ENCODE data around the gene NAMPT. TPM values are rescaled to one million over a fixed set of nuclear protein-coding genes. Genes with fewer than 3 reads are reported as not detected.

The NAMPT gene
- total RNA-seq, 1 experiment from 2014 or later, result 79.1 TPM

GRCh38 chr7:106329971-106330733 lies 45.4 kb upstream of the NAMPT start:
- intact Hi-C loops (cut with micrococcal nuclease; ENCODE audit: unreplicated experiment), result no loop called here
- H3K27ac Mint-ChIP-seq (ENCODE audit: unreplicated experiment), result no peak overlapping the region
- Histone ChIP-seq H3K9me3 (no peaks in the 10 kb centered on the region), H3K27me3 (replicated peaks; ENCODE audit: control insufficient read depth, insufficient read depth, low read length) (no peaks in the 10 kb centered on the region), H3K4me3 (ENCODE audit: low read depth, low read length) (no peak overlapping the region), H3K36me3 (ENCODE audit: control insufficient read depth, insufficient read depth, low read length) (no peaks in the 10 kb centered on the region), H3K4me1 (no peaks in the 10 kb centered on the region)
- TF ChIP-seq CTCF (IDR thresholded peaks at IDR 0.05; ENCODE audit: insufficient read depth in 1 of 2, low read depth in 1 of 2, low read length in 1 of 2, severe bottlenecking in 1 of 2, unreplicated experiment in 1 of 2), result no peak
- POLR2A ChIA-PET, result no interaction called here
- H3K4me3 Mint-ChIP-seq (ENCODE audit: unreplicated experiment), result no peak overlapping the region
- H3K9me3 Mint-ChIP-seq (ENCODE audit: unreplicated experiment), result no peaks in the 10 kb centered on the region
- DNase-seq, result no peak
- CTCF ChIA-PET, result no interaction called here
- H3K4me1 Mint-ChIP-seq (ENCODE audit: low read depth, unreplicated experiment), result no peaks in the 10 kb centered on the region
- no TSS peak for BruUV-seq (replicated peaks)
- H3K36me3 Mint-ChIP-seq (ENCODE audit: insufficient read depth, unreplicated experiment), result no peaks in the 10 kb centered on the region
- H3K27me3 Mint-ChIP-seq (ENCODE audit: insufficient read depth, unreplicated experiment), result peaks cover 4% of the 10 kb centered on the region

- Mint-ChIP-seq H3K36me3 (ENCODE audit: insufficient read depth, unreplicated experiment) (no peaks in the 10 kb centered on the region), H3K4me1 (ENCODE audit: low read depth, unreplicated experiment) (no peaks in the 10 kb centered on the region), H3K27ac (ENCODE audit: unreplicated experiment) (no peak overlapping the region), H3K27me3 (ENCODE audit: insufficient read depth, unreplicated experiment) (peaks cover 4% of the 10 kb centered on the region), H3K4me3 (ENCODE audit: unreplicated experiment) (no peak overlapping the region), H3K9me3 (ENCODE audit: unreplicated experiment) (no peaks in the 10 kb centered on the region)
- Histone ChIP-seq H3K27me3 (replicated peaks; ENCODE audit: control insufficient read depth, insufficient read depth, low read length) (no peaks in the 10 kb centered on the region), H3K4me3 (ENCODE audit: low read depth, low read length) (no peak overlapping the region), H3K9me3 (no peaks in the 10 kb centered on the region), H3K4me1 (no peaks in the 10 kb centered on the region), H3K36me3 (ENCODE audit: control insufficient read depth, insufficient read depth, low read length) (no peaks in the 10 kb centered on the region)
- TF ChIP-seq CTCF (IDR thresholded peaks at IDR 0.05; ENCODE audit: insufficient read depth in 1 of 2, low read depth in 1 of 2, low read length in 1 of 2, severe bottlenecking in 1 of 2, unreplicated experiment in 1 of 2), result no peak
- BruUV-seq (replicated peaks), result no TSS peak
- CTCF ChIA-PET, result no interaction called here
- POLR2A ChIA-PET, result no interaction called here
- DNase-seq, result no peak
- intact Hi-C loops (cut with micrococcal nuclease; ENCODE audit: unreplicated experiment), result no loop called here
These were observed 44.6 kb upstream of the NAMPT start for GRCh38 chr7:106329408-106329807.

GRCh38 chr7:106327538-106328481 lies 43.0 kb upstream of the NAMPT start:
- no peak for TF ChIP-seq CTCF (IDR thresholded peaks at IDR 0.05; ENCODE audit: insufficient read depth in 1 of 2, low read depth in 1 of 2, low read length in 1 of 2, severe bottlenecking in 1 of 2, unreplicated experiment in 1 of 2)
- intact Hi-C loops (cut with micrococcal nuclease; ENCODE audit: unreplicated experiment), result no loop called here
- Mint-ChIP-seq H3K27me3 (ENCODE audit: insufficient read depth, unreplicated experiment) (peaks cover 2% of the 10 kb centered on the region), H3K27ac (ENCODE audit: unreplicated experiment) (no peak overlapping the region), H3K4me1 (ENCODE audit: low read depth, unreplicated experiment) (no peaks in the 10 kb centered on the region), H3K36me3 (ENCODE audit: insufficient read depth, unreplicated experiment) (no peaks in the 10 kb centered on the region), H3K4me3 (ENCODE audit: unreplicated experiment) (no peak overlapping the region), H3K9me3 (ENCODE audit: unreplicated experiment) (no peaks in the 10 kb centered on the region)
- no TSS peak for BruUV-seq (replicated peaks)
- Histone ChIP-seq H3K9me3 (no peaks in the 10 kb centered on the region), H3K4me1 (no peaks in the 10 kb centered on the region), H3K27me3 (replicated peaks; ENCODE audit: control insufficient read depth, insufficient read depth, low read length) (no peaks in the 10 kb centered on the region), H3K36me3 (ENCODE audit: control insufficient read depth, insufficient read depth, low read length) (no peaks in the 10 kb centered on the region), H3K4me3 (ENCODE audit: low read depth, low read length) (no peak overlapping the region)
- CTCF ChIA-PET, result no interaction called here
- DNase-seq, result no peak
- POLR2A ChIA-PET, result no interaction called here

All from Caco-2 (cell line).